PC-9 (cell line): ENCODE data around the gene RBL2. TPM values are rescaled to one million over a fixed set of nuclear protein-coding genes. Genes with fewer than 3 reads are reported as not detected.
"Not testable (repeated sequence)": the region's sequence is repeated elsewhere in the genome, so short reads cannot be mapped to it uniquely, and the experiment has no call there.

Source experiments
- BruUV-seq: library from RNA; stranded (reverse); fragments of 400-500 nt; replicated peaks from 2 replicates; lab custom pipeline; 2021; lab: Mats Ljungman, UMichigan
- CTCF ChIA-PET: fragments of 300-600 bp; sonication (Branson Sonifier 250); formaldehyde crosslinking; loops from one replicate; lab custom pipeline; 2022; ENCODE audit warnings: antibody characterized with exemption; lab: Charles Lee
- POLR2A ChIA-PET: fragments of 300-600 bp; sonication (Branson Sonifier 250); formaldehyde crosslinking; loops from one replicate; lab custom pipeline; 2022; ENCODE audit warnings: antibody characterized with exemption; ENCODE audit not compliant: unreplicated experiment; lab: Charles Lee
- DNase-seq, 2 experiments: peaks; one replicate each; pipeline versions ENCODE4 v3.0.0 to v3.0.0-alpha.2; 2015 to 2022; ENCODE audit warnings: mixed read lengths in 1 of 2
- H2AFZ ChIP-seq: fragments of 200-600 bp; sonication (generic); 2 replicates; pipeline ENCODE4 v1.8.1; 2017; ENCODE audit warnings: antibody characterized with exemption
- H3F3A ChIP-seq: fragments of 200-600 bp; sonication (generic); 2 replicates; pipeline ENCODE4 v1.8.1; 2017; ENCODE audit warnings: antibody characterized with exemption, mild to moderate bottlenecking, low read depth; ENCODE audit not compliant: insufficient read depth
- H3K27ac ChIP-seq: fragments of 200-600 bp; sonication (generic); 2 replicates; pipeline ENCODE4 v1.6.1; 2016; ENCODE audit warnings: mixed run types
- H3K27me3 ChIP-seq: fragments of 200-600 bp; sonication (generic); 2 replicates; pipeline ENCODE4 v1.6.1; 2016; ENCODE audit warnings: low read depth, mixed run types; ENCODE audit not compliant: insufficient read depth
- H3K36me3 ChIP-seq: fragments of 200-600 bp; sonication (generic); 2 replicates; pipeline ENCODE4 v1.6.1; 2016; ENCODE audit warnings: low read depth, mixed run types
- H3K4me1 ChIP-seq: fragments of 200-600 bp; sonication (generic); replicated peaks from 2 replicates; pipeline ENCODE4 v1.6.1; 2016; ENCODE audit warnings: mixed run types; ENCODE audit not compliant: insufficient read depth
- H3K4me2 ChIP-seq: fragments of 200-600 bp; sonication (generic); 2 replicates; pipeline ENCODE4 v1.6.1; 2017; ENCODE audit warnings: mixed run types
- H3K4me3 ChIP-seq: fragments of 200-600 bp; sonication (generic); 2 replicates; pipeline ENCODE4 v1.6.1; 2016; ENCODE audit warnings: mixed run types
- H3K79me2 ChIP-seq: fragments of 200-600 bp; sonication (generic); 2 replicates; pipeline ENCODE4 v1.6.1; 2017; ENCODE audit warnings: low read depth, mixed run types
- H3K9me2 ChIP-seq: fragments of 200-600 bp; sonication (generic); 2 replicates; pipeline ENCODE4 v1.8.1; 2017; ENCODE audit warnings: mild to moderate bottlenecking; ENCODE audit not compliant: insufficient read depth
- H3K9me3 ChIP-seq: fragments of 200-600 bp; sonication (generic); 2 replicates; pipeline ENCODE4 v1.8.1; 2016; ENCODE audit warnings: low read depth; ENCODE audit not compliant: insufficient read depth
- H4K20me1 ChIP-seq: fragments of 200-600 bp; sonication (generic); 2 replicates; pipeline ENCODE4 v1.8.1; 2017; ENCODE audit not compliant: insufficient read depth
- CTCF ChIP-seq: fragments of 200-600 bp; sonication (generic); conservative IDR thresholded peaks from 2 replicates; pipeline ENCODE4 v1.6.1; 2017; ENCODE audit warnings: mixed run types, antibody characterized with exemption, mild to moderate bottlenecking, moderate library complexity
- EZH2 ChIP-seq: fragments of 200-600 bp; sonication (generic); IDR thresholded peaks from 2 replicates; pipeline ENCODE4 v1.8.0; 2017; ENCODE audit warnings: antibody characterized with exemption, low read depth
- intact Hi-C: fragments of 100-400 bp; cut with micrococcal nuclease; formaldehyde crosslinking; loops from one replicate; pipeline ENCODE4 v1.10.0; 2022; ENCODE audit not compliant: unreplicated experiment
- total RNA-seq: library from RNA; stranded (reverse); gene quantifications from 2 replicates; pipeline ENCODE4 v1.2.3, GENCODE V29; 2021

The RBL2 gene
- total RNA-seq, 1 experiment from 2014 or later, result 72.0 TPM

GRCh38 chr16:53421248-53421647 lies 13.0 kb upstream of the RBL2 start:
- BruUV-seq, result no TSS peak
- Histone ChIP-seq H3K9me2 (no peaks in the 10 kb centered on the region), H2AFZ (no peak overlapping the region), H3K36me3 (no peaks in the 10 kb centered on the region), H3K27ac (no peak overlapping the region), H3K4me1 (peaks cover 25% of the 10 kb centered on the region), H4K20me1 (no peaks in the 10 kb centered on the region), H3K9me3 (peaks cover 29% of the 10 kb centered on the region; the same call in 1 of the 2 replicates), H3F3A (peaks cover 11% of the 10 kb centered on the region; the same call in 1 of the 2 replicates), H3K4me3 (no peak overlapping the region), H3K27me3 (no peaks in the 10 kb centered on the region), H3K79me2 (no peaks in the 10 kb centered on the region), H3K4me2 (no peak overlapping the region)
- intact Hi-C loops, result no loop called here
- no peak for TF ChIP-seq CTCF
- TF ChIP-seq EZH2, result no peak
- ChIA-PET POLR2A (interaction anchor here (0.5 kb wide), 1 partner anchor 114 kb away, joined by 3 read pairs; no protein-coding TSS in a partner anchor), CTCF (no interaction called here)
- no peak for DNase-seq

GRCh38 chr16:53423968-53424367 lies 10.3 kb upstream of the RBL2 start:
- H3F3A ChIP-seq, H3K27me3 ChIP-seq, H4K20me1 ChIP-seq, DNase-seq, H3K4me3 ChIP-seq, H3K27ac ChIP-seq, intact Hi-C loops, BruUV-seq, H2AFZ ChIP-seq, H3K9me2 ChIP-seq, POLR2A ChIA-PET, H3K4me2 ChIP-seq, CTCF ChIA-PET, H3K36me3 ChIP-seq, H3K79me2 ChIP-seq: not testable (repeated sequence)
- H3K9me3 ChIP-seq, result peaks cover 29% of the 10 kb centered on the region; the same call in 1 of the 2 replicates
- peaks cover 18% of the 10 kb centered on the region for H3K4me1 ChIP-seq

GRCh38 chr16:53428681-53429080 lies 5.6 kb upstream of the RBL2 start:
- ChIA-PET POLR2A (no interaction called here), CTCF (no interaction called here)
- Histone ChIP-seq H3K27ac (peak overlapping the region; percentile 30; the same call in 1 of the 2 replicates), H3K9me2 (no peaks in the 10 kb centered on the region), H4K20me1 (no peaks in the 10 kb centered on the region), H3K79me2 (no peaks in the 10 kb centered on the region), H3K36me3 (no peaks in the 10 kb centered on the region), H3K4me3 (peak overlapping the region; percentile 25; the same call in 1 of the 2 replicates), H3K9me3 (peaks cover 10% of the 10 kb centered on the region; the same call in 1 of the 2 replicates), H3K4me2 (peak overlapping the region; percentile 66), H3K27me3 (no peaks in the 10 kb centered on the region), H3F3A (peaks cover 33% of the 10 kb centered on the region), H2AFZ (no peak overlapping the region), H3K4me1 (peaks cover 35% of the 10 kb centered on the region)
- TF ChIP-seq EZH2, result no peak
- no peak for TF ChIP-seq CTCF
- BruUV-seq, result no TSS peak
- intact Hi-C loops, result loop anchor here (2.0 kb wide), 1 partner anchor 14 kb away; no protein-coding TSS in a partner anchor
- DNase-seq, result no peak
